MV-4-11 (cell line): ENCODE results near the gene ITSN1.
"Not testable (repeated sequence)": the region's sequence is repeated elsewhere in the genome, so short reads cannot be mapped to it uniquely, and the experiment has no call there.

ENCODE experiments used
- DNase-seq: peaks from one replicate; lab custom pipeline; 2025; lab: John Stamatoyannopoulos, UW

Gene ITSN1

DNA sequence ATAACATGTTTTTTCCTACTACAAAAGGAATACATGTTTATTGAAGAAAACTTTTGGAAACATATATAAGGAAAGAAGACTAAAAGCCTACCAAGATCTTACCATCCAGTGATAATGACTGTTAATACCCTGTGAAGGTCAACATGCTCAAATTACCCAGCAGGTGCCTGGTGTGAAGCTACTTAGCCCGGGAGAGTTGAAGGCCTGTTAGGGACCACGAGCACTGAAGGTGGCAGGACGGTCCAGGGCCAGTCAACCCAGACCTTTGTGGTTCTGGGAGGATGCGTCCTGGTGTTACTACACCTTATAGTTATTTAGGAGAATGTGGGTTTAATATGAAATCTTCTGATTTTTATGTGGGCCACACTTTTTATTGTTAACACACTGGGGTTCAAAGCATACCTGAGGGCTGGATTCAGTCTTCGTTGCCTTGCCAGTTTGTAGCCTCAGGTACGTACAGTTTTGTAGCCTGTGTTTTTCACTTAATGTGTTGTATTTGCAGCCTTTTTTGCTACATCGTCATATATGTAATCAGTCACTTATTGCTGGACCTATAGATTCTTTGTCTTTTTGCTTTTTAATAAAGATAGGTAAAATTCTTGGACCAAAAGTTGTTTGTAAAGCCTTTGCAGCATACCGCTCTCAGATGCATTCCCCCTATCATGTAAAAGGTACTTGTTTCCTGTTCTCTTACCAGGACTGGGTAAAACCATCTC, 9.8 kb downstream of the ITSN1 start:
- no peak for DNase-seq

GRCh38 chr21:33654412-33654811, 12.1 kb downstream of the ITSN1 start:
- DNase-seq = no peak

- no peak for DNase-seq
Observed at GRCh38 chr21:33655588-33656221, 13.4 kb downstream of the ITSN1 start.

- DNase-seq = peak; percentile 88
Observed at GRCh38 chr21:33657124-33657820, 15.0 kb downstream of the ITSN1 start.

GRCh38 chr21:33658919-33659567, 16.7 kb downstream of the ITSN1 start:
- no peak for DNase-seq

DNA sequence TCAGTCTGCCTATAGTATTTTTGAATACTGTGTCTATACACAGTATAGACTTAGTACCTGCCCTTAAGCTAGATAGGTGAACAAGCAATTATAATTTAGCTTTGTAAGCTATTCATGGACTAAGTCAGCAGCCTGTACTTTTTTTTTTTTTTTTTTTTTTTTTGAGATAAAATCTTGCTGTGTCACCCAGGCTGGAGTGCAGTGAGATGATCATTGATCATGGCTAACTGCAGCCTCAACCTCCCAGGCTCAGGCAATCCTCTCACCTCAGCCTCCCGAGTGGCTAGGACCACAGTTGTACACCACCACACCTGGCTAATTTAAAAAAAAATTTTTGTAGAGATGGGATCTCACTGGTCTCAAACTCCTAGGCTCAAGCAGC, 17.3 kb downstream of the ITSN1 start:
- DNase-seq = no peak

DNA sequence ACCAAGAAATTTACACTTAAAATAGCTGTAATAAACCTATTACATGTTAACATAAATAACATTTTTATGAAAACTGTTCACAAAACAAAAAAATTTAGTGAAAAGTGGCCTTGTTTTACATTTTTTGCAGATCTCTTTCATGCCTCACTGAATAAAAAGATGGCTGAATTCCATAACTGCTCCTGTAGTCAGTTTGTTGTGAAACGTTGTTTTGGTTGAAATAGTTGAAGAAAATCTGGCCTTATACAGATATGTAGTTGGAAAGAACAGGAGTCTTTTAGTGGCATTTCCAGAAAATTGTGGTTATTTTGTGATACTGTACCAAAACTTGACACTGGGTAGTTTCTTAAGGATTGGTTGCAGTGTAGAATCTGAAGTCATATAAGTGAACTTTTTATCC, 18.1 kb downstream of the ITSN1 start:
- no peak for DNase-seq

DNA sequence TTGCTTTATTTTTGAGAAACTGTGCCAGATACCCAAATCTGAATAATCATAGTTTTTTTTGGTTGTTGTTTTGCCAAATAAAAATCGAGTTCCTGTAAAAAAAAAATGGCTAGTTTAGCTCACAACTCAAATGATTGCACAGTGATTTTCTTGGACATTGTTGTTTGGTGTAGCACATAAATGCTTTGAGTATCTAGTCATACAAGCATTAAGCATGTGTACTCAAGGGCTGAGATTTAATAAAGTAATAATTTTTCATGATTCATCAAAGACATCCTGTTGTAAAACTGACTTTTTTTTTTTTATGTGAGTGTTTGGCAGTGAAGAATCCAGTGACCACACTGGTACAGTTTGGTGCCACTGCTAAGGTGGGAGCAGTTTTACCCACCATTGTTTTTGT, 18.8 kb downstream of the ITSN1 start:
- DNase-seq = no peak

- no peak for DNase-seq
Observed at GRCh38 chr21:33662046-33662445, 19.7 kb downstream of the ITSN1 start.

DNA sequence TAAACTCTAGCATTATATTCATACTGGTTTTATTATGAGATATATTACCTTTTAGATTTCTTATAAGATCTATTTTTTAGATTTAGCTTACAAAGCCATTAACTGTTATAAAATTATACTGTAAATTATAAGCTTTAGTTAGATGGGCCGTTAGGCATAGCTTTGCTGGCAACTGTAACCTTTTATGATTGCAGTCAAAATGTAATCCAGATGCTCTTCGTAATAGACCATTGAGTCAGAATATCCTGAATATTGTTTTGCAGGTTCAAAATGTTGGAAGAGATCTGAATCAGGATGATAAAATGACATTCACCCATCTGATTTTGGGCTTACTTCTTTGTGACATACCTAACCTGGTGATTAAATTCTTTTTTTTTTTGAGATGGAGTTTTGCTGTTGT, 20.9 kb downstream of the ITSN1 start:
- no peak for DNase-seq

DNA sequence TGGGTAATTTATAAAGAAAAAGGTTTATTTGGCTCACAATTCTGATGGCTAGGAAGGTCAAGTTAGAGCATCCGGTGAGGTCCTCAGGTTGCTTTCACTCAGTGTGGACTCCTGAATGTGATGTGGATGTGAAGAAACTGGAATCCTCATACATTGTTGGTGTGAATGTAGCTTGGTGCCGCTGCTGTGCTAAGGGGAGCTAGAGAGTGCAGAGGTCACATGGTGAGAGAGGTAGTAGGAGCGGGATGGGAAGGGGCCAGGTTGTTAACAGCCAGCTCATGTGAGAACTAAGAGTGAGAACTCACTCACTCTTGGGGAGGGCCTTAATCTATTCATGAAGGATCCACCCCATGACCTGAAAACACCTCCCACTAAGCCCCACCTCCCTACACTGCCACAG, 21.8 kb downstream of the ITSN1 start:
- DNase-seq = no peak

DNA sequence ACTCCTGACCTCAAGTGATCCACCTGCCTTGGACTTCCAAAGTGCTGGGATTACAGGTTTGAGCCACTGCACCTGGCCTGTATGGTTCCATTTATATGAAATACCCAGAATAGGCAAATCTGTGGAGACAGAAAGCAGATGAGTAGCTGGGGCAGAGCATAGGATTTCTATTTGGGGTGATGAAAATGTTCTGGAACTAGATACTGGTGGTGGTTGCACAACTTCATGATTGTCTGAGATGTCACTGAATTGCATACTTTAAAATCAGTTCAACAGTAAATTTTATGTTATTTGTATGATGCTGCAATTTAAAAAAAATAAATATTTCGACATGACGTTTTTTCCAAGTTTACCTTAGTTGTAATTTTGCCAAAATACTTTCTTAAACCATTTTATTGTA, 23.9 kb downstream of the ITSN1 start:
- no peak for DNase-seq

DNA sequence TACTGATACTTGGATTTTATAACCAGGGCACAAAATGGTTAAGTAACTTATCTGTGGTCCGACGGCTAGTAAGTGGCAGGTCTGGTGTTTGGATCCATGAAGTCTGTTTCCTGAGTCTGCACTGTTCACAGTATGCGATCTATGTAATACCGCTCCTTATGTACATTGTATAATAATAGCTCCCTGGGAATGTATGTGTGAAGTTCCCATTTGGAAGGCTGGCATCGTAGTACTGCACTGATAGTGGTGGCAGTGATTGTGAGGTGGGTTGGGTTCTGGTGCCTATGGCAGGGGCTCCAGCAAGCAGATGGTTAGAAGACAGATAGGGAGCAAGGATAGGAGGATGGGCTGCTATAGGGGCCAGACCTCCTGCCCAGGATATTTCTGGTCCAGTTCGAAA, 25.3 kb downstream of the ITSN1 start:
- no peak for DNase-seq

DNA sequence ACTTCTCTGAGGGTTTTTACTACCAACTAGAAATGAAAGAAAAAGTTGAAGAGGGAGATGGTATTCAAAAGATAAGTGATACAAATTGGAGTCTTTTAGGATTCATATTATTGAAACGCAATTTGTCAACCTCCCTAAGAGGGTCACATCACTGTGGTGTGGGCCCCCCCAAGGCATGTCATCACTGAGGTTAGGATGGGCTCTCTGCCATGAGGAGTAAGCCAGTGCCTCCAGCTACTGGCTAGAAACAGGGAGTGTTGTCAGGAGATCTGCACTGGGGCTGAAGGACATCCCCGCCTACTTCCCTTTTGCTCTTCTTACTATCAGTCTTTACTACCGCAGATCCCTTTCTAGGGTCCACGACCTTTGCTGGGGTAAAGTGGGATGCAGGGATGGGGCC, 25.9 kb downstream of the ITSN1 start:
- DNase-seq = no peak

- DNase-seq = no peak
Observed at GRCh38 chr21:33668620-33669019, 26.3 kb downstream of the ITSN1 start.

DNA sequence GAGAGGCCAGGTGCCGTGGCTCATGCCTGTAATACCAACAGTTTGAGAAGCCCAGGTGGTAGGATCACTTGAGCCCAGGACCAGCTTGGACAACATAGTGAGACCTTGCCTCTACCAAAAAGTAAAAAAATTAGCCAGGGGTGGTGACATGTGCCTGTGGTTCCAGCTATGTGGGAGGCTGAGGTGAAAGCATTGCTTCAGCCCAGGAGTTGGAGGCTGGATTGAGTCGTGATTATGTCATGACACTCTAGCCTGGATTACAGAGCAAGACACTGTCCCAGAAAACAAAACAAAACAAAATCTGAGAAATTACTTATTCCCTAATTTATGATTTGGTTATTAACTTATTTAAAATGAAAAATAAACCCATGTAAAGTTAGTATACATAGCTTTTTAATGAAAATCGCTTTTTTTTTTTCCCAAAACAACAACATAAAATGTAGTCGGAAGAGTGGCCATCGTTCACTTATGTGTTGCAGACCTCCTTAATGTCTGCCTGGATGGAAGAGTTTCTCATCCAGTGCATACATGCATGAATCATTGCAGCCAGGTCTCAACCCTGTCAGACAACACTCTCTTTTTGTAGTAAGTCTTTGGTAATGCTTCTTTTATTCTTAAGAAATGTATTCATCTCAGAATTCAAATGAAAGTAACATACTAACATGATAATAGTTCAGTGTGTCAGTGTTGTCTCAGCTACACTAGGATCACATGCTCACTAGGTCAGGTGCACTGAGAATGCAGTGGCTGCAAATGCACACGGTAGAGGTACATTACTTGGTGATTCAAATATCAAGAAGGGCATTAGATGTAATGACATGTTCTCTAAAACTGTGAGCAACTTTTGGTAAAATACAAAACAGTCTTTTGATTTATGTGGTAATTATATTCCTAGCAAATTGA, 28.0 kb downstream of the ITSN1 start:
- no peak for DNase-seq

DNA sequence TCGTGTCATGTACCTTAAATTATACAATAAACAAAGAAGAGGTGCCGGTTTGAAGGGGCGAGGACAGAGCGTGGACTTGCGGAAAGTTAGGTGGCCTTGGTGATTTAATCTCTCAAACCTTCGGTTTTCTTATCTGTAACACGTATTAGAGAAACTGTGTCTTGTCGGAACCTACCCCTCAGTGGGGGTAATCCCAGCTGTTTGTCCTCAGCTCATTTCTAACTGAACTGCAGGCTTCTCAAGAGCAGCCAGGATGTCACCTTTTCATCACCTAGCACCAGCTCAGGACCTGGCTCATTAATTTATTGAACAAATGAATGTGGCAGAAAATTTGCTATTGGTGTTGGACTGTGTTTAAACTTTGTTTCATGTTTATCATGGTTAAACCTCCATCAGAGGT, 31.2 kb downstream of the ITSN1 start:
- DNase-seq = no peak

DNA sequence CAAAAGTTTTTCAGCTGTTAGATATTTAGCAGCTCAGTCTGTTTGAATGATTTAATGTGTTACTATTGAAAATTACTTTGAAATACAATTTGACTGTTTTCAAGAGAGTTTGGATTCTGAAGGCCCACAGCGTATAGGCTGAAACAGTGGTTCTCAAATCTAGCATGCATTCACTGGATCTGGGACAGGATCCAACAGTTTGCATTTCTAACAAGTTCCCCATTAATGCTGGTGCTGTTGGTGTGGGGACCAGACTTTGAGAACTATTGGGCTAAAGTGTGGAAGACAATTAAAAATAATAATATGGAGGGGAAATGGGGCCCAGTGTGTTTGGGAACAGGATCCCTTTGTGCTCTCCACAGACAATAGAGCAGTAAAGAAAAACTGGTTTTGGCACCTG, 31.9 kb downstream of the ITSN1 start:
- no peak for DNase-seq

GRCh38 chr21:33676666-33677065, 34.4 kb downstream of the ITSN1 start:
- not testable (repeated sequence) for DNase-seq

DNA sequence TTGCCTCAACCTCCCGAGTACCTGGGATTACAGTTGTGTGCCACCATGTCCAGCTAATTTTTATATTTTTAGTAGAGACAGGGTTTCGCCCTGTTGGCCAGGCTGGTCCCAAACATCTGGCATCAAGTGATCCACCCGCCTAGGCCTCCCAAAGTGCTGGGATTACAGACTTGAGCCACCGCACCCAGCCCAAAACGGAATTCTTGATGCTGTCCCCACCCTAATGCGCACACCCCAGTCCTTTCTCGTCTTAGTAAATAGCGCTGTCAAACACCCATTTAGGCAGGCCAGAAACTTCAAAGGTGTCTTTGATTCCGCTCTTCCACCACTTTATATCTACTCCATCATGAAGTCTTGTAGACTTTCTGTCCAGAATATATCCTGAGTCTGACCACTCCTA, 35.1 kb downstream of the ITSN1 start:
- no peak for DNase-seq

- DNase-seq = no peak
Observed at GRCh38 chr21:33680870-33681269, 38.6 kb downstream of the ITSN1 start.
